SH-SY5Y (cell line): ENCODE measurements around the gene MNAT1.

ENCODE experiments used
- GATA2 ChIP-seq: IDR thresholded peaks from 2 replicates; pipeline ENCODE4 v1.6.1; 2011; ENCODE audit warnings: mild to moderate bottlenecking, low read depth, low read length
- GATA3 ChIP-seq: IDR thresholded peaks from 2 replicates; pipeline ENCODE4 v1.6.1; 2011; ENCODE audit warnings: low read depth, mild to moderate bottlenecking, low read length, moderate library complexity

DNA sequence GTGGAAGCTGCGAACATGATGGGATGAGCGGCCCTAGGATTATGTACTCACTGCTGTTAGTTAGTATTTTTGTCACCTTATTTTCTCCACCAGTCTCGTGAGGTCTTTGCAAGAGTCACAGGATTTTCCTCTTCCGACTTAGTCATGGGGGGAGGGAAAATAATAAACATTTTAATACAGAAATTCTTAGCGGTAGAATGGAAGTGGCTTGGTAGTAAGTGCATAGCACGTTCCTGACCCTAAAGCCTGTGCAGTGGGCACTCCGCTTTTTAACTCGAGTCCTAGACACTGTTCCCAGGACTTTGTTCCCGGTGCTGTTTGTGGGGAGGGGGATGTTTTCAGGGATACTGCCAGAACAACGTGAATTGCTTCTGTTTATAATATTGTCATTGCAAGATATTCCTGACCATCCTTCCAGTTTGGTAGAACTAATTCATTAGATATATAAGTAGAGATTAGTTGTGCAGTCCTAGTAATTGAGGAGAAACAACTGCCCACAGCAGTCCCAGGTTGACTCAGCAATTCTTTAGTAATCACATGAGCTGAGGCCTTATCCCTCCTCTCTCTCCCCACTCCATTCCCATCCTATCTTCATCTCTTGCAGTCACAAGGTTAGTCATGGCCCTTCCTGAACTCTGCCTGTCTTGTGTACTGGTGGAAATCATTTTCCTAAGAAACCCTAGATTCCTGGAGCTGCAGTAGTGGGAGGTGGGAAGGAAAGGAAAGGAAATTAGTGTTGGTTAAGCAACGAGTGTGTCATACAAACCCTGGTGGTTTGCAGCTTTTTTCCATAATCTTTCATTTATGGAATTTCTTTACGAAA lies 247.3 kb downstream of the MNAT1 start:
- TF ChIP-seq GATA2 (no peak), GATA3 (no peak)
